Fibroblast of mammary gland (primary cell): ENCODE results near the gene RGS6.

Experiments used
- DNase-seq: peaks from one replicate; pipeline ENCODE4 v3.0.0-alpha.2; 2010; ENCODE audit warnings: low read depth
- H3K4me3 ChIP-seq: 2 replicates; pipeline ENCODE4 v1.5.1; 2011; ENCODE audit warnings: low read depth, mild to moderate bottlenecking, low read length, moderate library complexity; ENCODE audit not compliant: control insufficient read depth
- CTCF ChIP-seq: conservative IDR thresholded peaks from 2 replicates; pipeline ENCODE4 v1.5.1; 2011; ENCODE audit warnings: low read depth, low read length, inconsistent platforms; ENCODE audit not compliant: control insufficient read depth, insufficient read depth

The RGS6 gene

DNA sequence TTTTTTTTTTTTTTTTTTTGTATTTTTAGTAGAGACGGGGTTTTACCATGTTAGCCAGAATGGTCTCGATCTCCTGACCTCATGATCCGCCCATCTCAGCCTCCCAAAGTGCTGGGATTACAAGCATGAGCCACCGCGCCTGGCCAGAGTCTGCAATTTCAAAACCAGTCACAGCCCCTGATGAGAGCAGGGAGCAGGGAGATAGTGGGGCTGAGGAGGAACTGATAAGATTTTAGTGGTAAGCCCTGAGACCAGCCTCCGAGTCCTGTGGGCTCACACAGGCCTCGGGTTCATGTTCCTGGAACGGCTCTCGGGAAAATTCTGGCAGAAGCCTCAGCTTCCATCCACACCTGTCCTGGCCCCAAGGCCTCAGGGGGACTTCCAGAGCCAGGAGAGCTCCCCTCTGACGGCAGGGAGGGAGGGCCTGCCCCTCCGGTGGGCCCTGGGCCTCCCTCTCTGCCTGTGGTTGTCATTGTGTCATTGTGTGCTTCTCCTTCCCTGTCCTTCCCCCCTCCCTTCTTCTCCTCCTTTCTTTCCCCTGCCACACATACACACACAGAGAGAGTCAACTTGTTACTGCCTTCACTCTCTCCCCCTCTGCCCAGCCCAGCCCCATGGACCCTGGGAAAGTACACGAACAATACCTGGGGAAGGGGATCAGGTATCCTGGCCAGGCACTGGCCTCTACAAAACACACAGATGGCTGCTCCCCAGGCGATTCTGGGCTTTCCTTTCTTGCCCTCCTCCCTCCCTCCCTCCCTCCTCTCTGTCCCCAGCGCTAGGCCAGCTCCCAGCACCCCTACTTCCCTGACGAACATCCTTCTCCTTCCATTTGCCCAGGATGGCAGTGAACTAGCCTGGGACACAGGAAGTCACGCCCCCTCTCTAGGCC lies 667.6 kb downstream of the RGS6 start:
- TF ChIP-seq CTCF, result no peak
- no peak overlapping the region for H3K4me3 ChIP-seq

DNA sequence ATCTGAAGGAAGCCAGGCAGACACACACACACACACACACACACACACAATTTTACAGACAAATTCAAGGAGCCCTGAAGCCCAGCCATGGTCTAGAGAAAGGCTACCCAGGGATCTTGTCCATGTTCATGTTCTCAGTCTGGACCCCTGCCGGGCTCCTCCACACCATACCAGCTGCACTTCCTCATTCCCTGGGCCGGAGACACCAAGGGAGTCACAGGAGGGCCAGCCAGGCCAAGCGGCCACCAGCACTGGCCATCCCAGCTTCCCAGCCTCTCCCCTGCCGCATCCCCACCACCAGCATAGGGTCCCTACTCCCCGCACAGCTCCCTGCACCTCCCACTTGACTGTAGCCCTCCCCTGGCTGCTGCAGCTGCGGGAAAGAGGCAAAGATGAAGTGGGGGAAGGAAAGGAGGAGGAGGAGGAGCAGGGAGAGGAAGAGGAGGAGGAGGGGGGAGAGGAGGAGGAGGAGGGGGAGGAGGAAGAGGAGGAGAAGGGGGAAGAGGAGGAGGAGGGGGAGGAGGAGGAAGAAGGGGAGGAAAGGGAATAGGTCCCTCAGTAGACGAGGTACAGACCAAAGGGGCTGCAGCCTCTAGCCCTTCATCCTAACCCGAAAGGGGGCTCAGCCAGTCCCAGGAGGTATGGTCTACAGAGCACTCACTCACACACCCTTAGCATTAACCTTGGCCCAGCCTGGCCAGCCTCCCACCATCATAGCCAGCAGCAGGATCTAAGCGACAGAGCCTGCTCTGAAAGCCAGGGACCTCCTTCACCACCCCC lies 668.5 kb downstream of the RGS6 start:
- TF ChIP-seq CTCF, result no peak
- DNase-seq, result no peak
- no peak overlapping the region for H3K4me3 ChIP-seq

More for the DNA sequence above, 667.6 kb downstream of the RGS6 start:
- no peak for DNase-seq

- H3K4me3 ChIP-seq, result no peak overlapping the region
- no peak for TF ChIP-seq CTCF
- DNase-seq, result no peak
Observed at GRCh38 chr14:72603639-72604038, 671.4 kb downstream of the RGS6 start.

- no peak for TF ChIP-seq CTCF
- no peak overlapping the region for H3K4me3 ChIP-seq
- no peak for DNase-seq
Observed at GRCh38 chr14:72604133-72604532, 671.9 kb downstream of the RGS6 start.

GRCh38 chr14:72605096-72605920 lies 673.1 kb downstream of the RGS6 start:
- DNase-seq, result no peak
- no peak for TF ChIP-seq CTCF
- H3K4me3 ChIP-seq, result no peak overlapping the region

GRCh38 chr14:72605921-72606220 lies 673.6 kb downstream of the RGS6 start:
- H3K4me3 ChIP-seq, result no peak overlapping the region
- DNase-seq, result no peak
- no peak for TF ChIP-seq CTCF
